HCT116 (cell line): ENCODE results near the gene KIAA0319L.

Experiments
- ATF3 ChIP-seq: IDR thresholded peaks from 2 replicates; pipeline ENCODE4 v1.6.1; 2012
- CTCF ChIP-seq, 3 experiments: fragments of 200-600 bp in 1 of 3; sonication (generic) in 1 of 3; IDR thresholded peaks in 2 of 3; conservative IDR thresholded peaks in 1 of 3; 2 replicates each; pipeline ENCODE4 v1.5.1; 2012 to 2017; ENCODE audit warnings: low read depth in 2 of 3, low read length in 2 of 3, antibody characterized with exemption in 1 of 3, borderline replicate concordance in 1 of 3, control low read depth in 1 of 3, mild to moderate bottlenecking in 1 of 3, mixed read lengths in 1 of 3, mixed run types in 1 of 3, moderate library complexity in 1 of 3; ENCODE audit not compliant: insufficient read depth in 1 of 3
- ELF1 ChIP-seq: IDR thresholded peaks from 2 replicates; pipeline ENCODE4 v1.6.1; 2012; ENCODE audit warnings: low read depth, borderline replicate concordance
- EZH2 ChIP-seq: fragments of 200-600 bp; sonication (generic); IDR thresholded peaks from 2 replicates; pipeline ENCODE4 v1.6.1; 2017; ENCODE audit warnings: antibody characterized with exemption, mixed run types
- EZH2phosphoT487 ChIP-seq: fragments of 200-600 bp; IDR thresholded peaks from 2 replicates; pipeline ENCODE4 v1.6.1; 2018; ENCODE audit warnings: antibody characterized with exemption, borderline replicate concordance
- POLR2A ChIP-seq: IDR thresholded peaks from 2 replicates; pipeline ENCODE4 v1.7.0; 2011; ENCODE audit warnings: borderline replicate concordance; ENCODE audit not compliant: insufficient read depth, insufficient read length; ENCODE audit errors: extremely low read depth
- POLR2AphosphoS5 ChIP-seq: IDR thresholded peaks from 2 replicates; pipeline ENCODE4 v1.6.1; 2011; ENCODE audit warnings: mild to moderate bottlenecking, low read depth, low read length, moderate library complexity
- RAD21 ChIP-seq: IDR thresholded peaks from 2 replicates; pipeline ENCODE4 v1.6.1; 2012; ENCODE audit warnings: low read depth, mild to moderate bottlenecking
- REST ChIP-seq: IDR thresholded peaks from 2 replicates; pipeline ENCODE4 v1.6.1; 2012; ENCODE audit warnings: low read depth
- SIN3A ChIP-seq: IDR thresholded peaks from 2 replicates; pipeline ENCODE4 v1.6.1; 2012; ENCODE audit warnings: low read depth
- SRF ChIP-seq: IDR thresholded peaks from 2 replicates; pipeline ENCODE4 v1.6.1; 2012; ENCODE audit warnings: low read depth
- TCF7L2 ChIP-seq: IDR thresholded peaks from 2 replicates; pipeline ENCODE4 v1.7.0; 2011; ENCODE audit warnings: borderline replicate concordance, inconsistent platforms; ENCODE audit not compliant: insufficient read depth, insufficient read length; ENCODE audit errors: extremely low read depth
- ZFX ChIP-seq: fragments of 450-650 bp; IDR thresholded peaks from 2 replicates; pipeline ENCODE4 v1.6.1; 2017
- ZNF274 ChIP-seq: fragments of 200-500 bp; sonication (Bioruptor generic); IDR thresholded peaks from 2 replicates; pipeline ENCODE4 v1.6.1; 2014; ENCODE audit warnings: mild to moderate bottlenecking, low read depth, low read length, inconsistent platforms

GRCh38 chr1:35447278-35447677, 109.9 kb downstream of the KIAA0319L start:
- TF ChIP-seq ELF1 (no peak), CTCF (IDR thresholded peaks at IDR 0.05 in 2 of 3, conservative IDR thresholded peaks at IDR 0.05 in 1 of 3; ENCODE audit: borderline replicate concordance in 1 of 3, insufficient read depth in 1 of 3, low read depth in 2 of 3, low read length in 2 of 3) (no peak), ZNF274 (no peak), RAD21 (no peak), SRF (no peak), REST (no peak), ZFX (no peak), POLR2A (no peak), ATF3 (no peak), POLR2AphosphoS5 (no peak), EZH2phosphoT487 (no peak), TCF7L2 (no peak), EZH2 (no peak), SIN3A (no peak)
